DOHH2 (cell line): ENCODE data around the gene DHRS9.

ENCODE experiments used
- H3F3A ChIP-seq: fragments of 200-600 bp; sonication (generic), shearing (Covaris generic); 2 replicates; pipeline ENCODE4 v1.6.0; 2016; ENCODE audit warnings: antibody characterized with exemption, mild to moderate bottlenecking; ENCODE audit not compliant: control insufficient read depth, insufficient read depth
- H3K27ac ChIP-seq: fragments of 200-600 bp; sonication (generic); 2 replicates; pipeline ENCODE4 v1.5.1; 2014; ENCODE audit warnings: low read depth, mild to moderate bottlenecking, low read length, moderate library complexity
- H3K27me3 ChIP-seq: fragments of 200-600 bp; sonication (generic); 2 replicates; pipeline ENCODE4 v1.6.1; 2014; ENCODE audit warnings: mild to moderate bottlenecking, low read length, mixed read lengths; ENCODE audit not compliant: control insufficient read depth
- H3K36me3 ChIP-seq: fragments of 200-600 bp; sonication (generic); 2 replicates; pipeline ENCODE4 v1.6.1; 2014; ENCODE audit warnings: mild to moderate bottlenecking, low read length, moderate library complexity, mixed read lengths; ENCODE audit not compliant: control insufficient read depth
- H3K4me1 ChIP-seq: fragments of 200-600 bp; sonication (generic); 2 replicates; pipeline ENCODE4 v1.6.1; 2014; ENCODE audit warnings: mild to moderate bottlenecking, low read length, mixed read lengths; ENCODE audit not compliant: control insufficient read depth
- H3K4me2 ChIP-seq: fragments of 200-600 bp; sonication (generic); 2 replicates; pipeline ENCODE4 v1.6.0; 2014; ENCODE audit warnings: mild to moderate bottlenecking, low read length, moderate library complexity
- H3K4me3 ChIP-seq: fragments of 200-600 bp; sonication (generic); 2 replicates; pipeline ENCODE4 v1.5.1; 2014; ENCODE audit warnings: mild to moderate bottlenecking, low read length, mixed read lengths
- H3K79me2 ChIP-seq: fragments of 200-600 bp; sonication (generic); 2 replicates; pipeline ENCODE4 v1.6.1; 2014; ENCODE audit warnings: mild to moderate bottlenecking, low read length, mixed read lengths; ENCODE audit not compliant: control insufficient read depth
- H3K9me2 ChIP-seq: fragments of 200-600 bp; sonication (generic); replicated peaks from 2 replicates; pipeline ENCODE4 v1.6.1; 2014; ENCODE audit warnings: mild to moderate bottlenecking, low read length, mixed read lengths; ENCODE audit not compliant: control insufficient read depth
- H3K9me3 ChIP-seq: fragments of 200-600 bp; sonication (generic); 2 replicates; pipeline ENCODE4 v1.6.1; 2014; ENCODE audit warnings: antibody characterized with exemption, low read length, mixed read lengths; ENCODE audit not compliant: control insufficient read depth, insufficient read depth
- H4K20me1 ChIP-seq: fragments of 200-600 bp; sonication (generic); 2 replicates; pipeline ENCODE4 v1.6.0; 2014; ENCODE audit warnings: low read depth, mild to moderate bottlenecking, antibody characterized with exemption, low read length, moderate library complexity; ENCODE audit not compliant: control insufficient read depth, insufficient read depth
- EZH2phosphoT487 ChIP-seq: fragments of 200-600 bp; sonication (generic); IDR thresholded peaks from 2 replicates; pipeline ENCODE4 v1.6.1; 2017; ENCODE audit warnings: borderline replicate concordance, mild to moderate bottlenecking, antibody characterized with exemption, low read length, moderate library complexity, mixed read lengths
- TF ChIP-seq, protein P1 (sequence below): fragments of 200-600 bp; sonication (generic); IDR thresholded peaks from one replicate; pipeline ENCODE4 v1.5.1; 2014; ENCODE audit warnings: antibody characterized with exemption, mild to moderate bottlenecking, low read depth, low read length; ENCODE audit not compliant: poor library complexity, severe bottlenecking

The DHRS9 gene

GRCh38 chr2:169086893-169087467, 17.6 kb downstream of the DHRS9 start:
- H3K4me1 ChIP-seq = peaks cover 15% of the 10 kb centered on the region
- H3K4me3 ChIP-seq = no peak overlapping the region
- H3K79me2 ChIP-seq = no peaks in the 10 kb centered on the region
- no peak overlapping the region for H3K27ac ChIP-seq
- H4K20me1 ChIP-seq = no peaks in the 10 kb centered on the region
- no peaks in the 10 kb centered on the region for H3K9me2 ChIP-seq
- H3K4me2 ChIP-seq = no peak overlapping the region
- TF ChIP-seq EZH2phosphoT487 = no peak
- TF ChIP-seq, protein P1, sequence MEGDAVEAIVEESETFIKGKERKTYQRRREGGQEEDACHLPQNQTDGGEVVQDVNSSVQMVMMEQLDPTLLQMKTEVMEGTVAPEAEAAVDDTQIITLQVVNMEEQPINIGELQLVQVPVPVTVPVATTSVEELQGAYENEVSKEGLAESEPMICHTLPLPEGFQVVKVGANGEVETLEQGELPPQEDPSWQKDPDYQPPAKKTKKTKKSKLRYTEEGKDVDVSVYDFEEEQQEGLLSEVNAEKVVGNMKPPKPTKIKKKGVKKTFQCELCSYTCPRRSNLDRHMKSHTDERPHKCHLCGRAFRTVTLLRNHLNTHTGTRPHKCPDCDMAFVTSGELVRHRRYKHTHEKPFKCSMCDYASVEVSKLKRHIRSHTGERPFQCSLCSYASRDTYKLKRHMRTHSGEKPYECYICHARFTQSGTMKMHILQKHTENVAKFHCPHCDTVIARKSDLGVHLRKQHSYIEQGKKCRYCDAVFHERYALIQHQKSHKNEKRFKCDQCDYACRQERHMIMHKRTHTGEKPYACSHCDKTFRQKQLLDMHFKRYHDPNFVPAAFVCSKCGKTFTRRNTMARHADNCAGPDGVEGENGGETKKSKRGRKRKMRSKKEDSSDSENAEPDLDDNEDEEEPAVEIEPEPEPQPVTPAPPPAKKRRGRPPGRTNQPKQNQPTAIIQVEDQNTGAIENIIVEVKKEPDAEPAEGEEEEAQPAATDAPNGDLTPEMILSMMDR = no peak
- H3F3A ChIP-seq = no peaks in the 10 kb centered on the region
- no peaks in the 10 kb centered on the region; the same call in 1 of the 2 replicates for H3K27me3 ChIP-seq
- H3K9me3 ChIP-seq = peaks cover 4% of the 10 kb centered on the region
- H3K36me3 ChIP-seq = no peaks in the 10 kb centered on the region

- no peaks in the 10 kb centered on the region for H3K36me3 ChIP-seq
- no peaks in the 10 kb centered on the region; the same call in 1 of the 2 replicates for H3K27me3 ChIP-seq
- H3F3A ChIP-seq = no peaks in the 10 kb centered on the region
- no peak overlapping the region for H3K4me3 ChIP-seq
- H3K4me1 ChIP-seq = peaks cover 6% of the 10 kb centered on the region
- H3K4me2 ChIP-seq = no peak overlapping the region
- peaks cover 4% of the 10 kb centered on the region for H3K9me3 ChIP-seq
- no peak for TF ChIP-seq EZH2phosphoT487
- TF ChIP-seq, protein P1 = no peak
- no peaks in the 10 kb centered on the region for H4K20me1 ChIP-seq
- H3K9me2 ChIP-seq = no peaks in the 10 kb centered on the region
- H3K79me2 ChIP-seq = no peaks in the 10 kb centered on the region
- H3K27ac ChIP-seq = no peak overlapping the region
These were observed 18.5 kb downstream of the DHRS9 start for GRCh38 chr2:169087757-169088379.

DNA sequence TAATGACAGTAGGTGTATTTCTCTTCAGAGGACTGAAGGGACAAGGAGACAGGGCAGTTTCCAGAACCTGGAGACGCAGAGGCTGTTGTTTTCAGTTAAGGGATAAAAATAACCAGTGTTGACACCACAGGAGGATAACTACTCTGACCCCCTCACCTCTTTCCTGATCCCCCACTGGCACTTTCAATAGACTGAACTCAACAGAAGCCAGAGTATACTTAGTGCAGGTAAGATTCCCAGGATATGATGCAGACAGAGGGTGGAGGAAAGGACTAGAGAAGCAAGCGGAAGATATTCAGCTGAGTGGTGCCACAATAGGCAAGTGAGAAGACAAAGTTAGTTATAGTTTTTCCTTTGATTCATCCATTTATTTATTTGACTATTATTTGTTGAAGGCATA, 19.8 kb downstream of the DHRS9 start:
- peaks cover 5% of the 10 kb centered on the region for H3K4me1 ChIP-seq
- H3F3A ChIP-seq = no peaks in the 10 kb centered on the region
- no peak overlapping the region for H3K4me2 ChIP-seq

More for the DNA sequence above, 19.8 kb downstream of the DHRS9 start:
- no peaks in the 10 kb centered on the region for H3K36me3 ChIP-seq
- no peaks in the 10 kb centered on the region; the same call in 1 of the 2 replicates for H3K27me3 ChIP-seq
- no peaks in the 10 kb centered on the region for H3K79me2 ChIP-seq
- TF ChIP-seq EZH2phosphoT487 = no peak
- TF ChIP-seq, protein P1 = no peak
- H3K9me2 ChIP-seq = no peaks in the 10 kb centered on the region
- H3K4me3 ChIP-seq = no peak overlapping the region
- no peaks in the 10 kb centered on the region for H4K20me1 ChIP-seq
- peaks cover 4% of the 10 kb centered on the region for H3K9me3 ChIP-seq
- no peak overlapping the region for H3K27ac ChIP-seq
